AG09309 (cell line): Measurements from ENCODE around the gene FLVCR2.

Experiments
- DNase-seq: peaks from one replicate; pipeline ENCODE4 v3.0.0-alpha.2; 2010; ENCODE audit warnings: low read depth
- H3K4me3 ChIP-seq: 2 replicates; pipeline ENCODE4 v1.5.1; 2011; ENCODE audit warnings: mild to moderate bottlenecking, low read depth, low read length, moderate library complexity; ENCODE audit not compliant: control insufficient read depth
- TF ChIP-seq, protein P1 (sequence below): IDR thresholded peaks from 2 replicates; pipeline ENCODE4 v1.5.1; 2011; ENCODE audit warnings: mild to moderate bottlenecking, low read depth, low read length, inconsistent platforms; ENCODE audit not compliant: insufficient read depth, control insufficient read depth; ENCODE audit errors: missing control alignments

Gene FLVCR2

DNA sequence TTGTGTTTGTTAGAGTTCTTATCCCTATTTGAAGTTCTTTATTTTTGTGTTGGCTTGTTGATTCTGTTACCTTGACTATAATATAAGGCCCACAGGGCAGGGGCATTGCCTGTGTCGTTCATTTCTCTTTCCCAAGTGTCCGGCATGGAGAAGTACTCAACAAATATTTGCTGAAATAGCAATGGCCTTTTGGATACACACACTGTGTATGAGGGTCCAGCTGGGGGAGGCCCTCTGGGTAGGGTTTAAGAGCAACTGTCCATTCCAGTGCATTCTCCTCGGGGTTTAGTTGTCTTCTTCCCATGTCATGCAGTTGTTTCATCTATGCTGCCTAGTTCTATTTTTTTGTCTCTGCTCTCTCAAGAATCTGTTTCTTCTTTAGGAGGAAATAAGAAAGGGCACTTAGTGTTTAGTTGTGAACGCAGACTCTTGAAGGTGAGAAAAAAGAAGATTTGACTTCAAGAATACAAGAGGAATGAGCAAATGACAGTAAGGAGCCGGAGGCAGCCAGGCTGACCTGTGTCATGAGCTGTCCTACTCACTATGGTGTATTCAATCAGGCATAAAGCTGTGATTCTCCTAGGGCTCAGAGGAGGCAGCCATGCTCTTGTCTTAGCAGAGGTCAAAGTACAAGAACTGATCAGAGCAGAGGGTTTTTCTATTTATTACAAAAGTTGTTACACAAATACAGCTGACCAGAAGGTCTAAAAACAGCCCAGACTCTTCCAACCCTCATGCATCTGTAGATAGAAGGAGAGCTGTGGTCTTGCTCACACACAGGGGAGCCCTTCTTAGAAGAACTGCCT, 72.0 kb downstream of the FLVCR2 start:
- DNase-seq, result no peak
- no peak overlapping the region for H3K4me3 ChIP-seq
- TF ChIP-seq, protein P1, sequence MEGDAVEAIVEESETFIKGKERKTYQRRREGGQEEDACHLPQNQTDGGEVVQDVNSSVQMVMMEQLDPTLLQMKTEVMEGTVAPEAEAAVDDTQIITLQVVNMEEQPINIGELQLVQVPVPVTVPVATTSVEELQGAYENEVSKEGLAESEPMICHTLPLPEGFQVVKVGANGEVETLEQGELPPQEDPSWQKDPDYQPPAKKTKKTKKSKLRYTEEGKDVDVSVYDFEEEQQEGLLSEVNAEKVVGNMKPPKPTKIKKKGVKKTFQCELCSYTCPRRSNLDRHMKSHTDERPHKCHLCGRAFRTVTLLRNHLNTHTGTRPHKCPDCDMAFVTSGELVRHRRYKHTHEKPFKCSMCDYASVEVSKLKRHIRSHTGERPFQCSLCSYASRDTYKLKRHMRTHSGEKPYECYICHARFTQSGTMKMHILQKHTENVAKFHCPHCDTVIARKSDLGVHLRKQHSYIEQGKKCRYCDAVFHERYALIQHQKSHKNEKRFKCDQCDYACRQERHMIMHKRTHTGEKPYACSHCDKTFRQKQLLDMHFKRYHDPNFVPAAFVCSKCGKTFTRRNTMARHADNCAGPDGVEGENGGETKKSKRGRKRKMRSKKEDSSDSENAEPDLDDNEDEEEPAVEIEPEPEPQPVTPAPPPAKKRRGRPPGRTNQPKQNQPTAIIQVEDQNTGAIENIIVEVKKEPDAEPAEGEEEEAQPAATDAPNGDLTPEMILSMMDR, result no peak

DNA sequence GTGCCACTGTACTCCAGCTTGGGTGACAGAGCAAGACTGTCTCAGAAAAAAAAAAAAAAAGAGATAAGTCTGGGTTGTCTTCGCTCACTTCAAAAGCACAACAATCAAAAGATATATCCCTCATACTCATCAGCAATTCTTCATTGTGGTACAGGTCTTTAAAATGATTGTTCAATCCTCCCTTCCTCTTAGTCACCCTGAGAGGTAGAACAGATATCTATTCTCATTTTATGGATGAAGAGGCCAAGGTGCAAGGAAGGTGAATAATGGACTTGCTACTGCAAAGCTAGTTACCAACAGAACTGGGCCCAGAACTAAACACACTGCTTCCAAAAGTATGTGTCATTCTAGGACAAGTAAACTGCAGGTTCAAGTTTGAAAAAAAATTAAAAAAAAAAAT, 75.1 kb downstream of the FLVCR2 start:
- TF ChIP-seq, protein P1, result no peak
- no peak overlapping the region for H3K4me3 ChIP-seq
- DNase-seq, result no peak

DNA sequence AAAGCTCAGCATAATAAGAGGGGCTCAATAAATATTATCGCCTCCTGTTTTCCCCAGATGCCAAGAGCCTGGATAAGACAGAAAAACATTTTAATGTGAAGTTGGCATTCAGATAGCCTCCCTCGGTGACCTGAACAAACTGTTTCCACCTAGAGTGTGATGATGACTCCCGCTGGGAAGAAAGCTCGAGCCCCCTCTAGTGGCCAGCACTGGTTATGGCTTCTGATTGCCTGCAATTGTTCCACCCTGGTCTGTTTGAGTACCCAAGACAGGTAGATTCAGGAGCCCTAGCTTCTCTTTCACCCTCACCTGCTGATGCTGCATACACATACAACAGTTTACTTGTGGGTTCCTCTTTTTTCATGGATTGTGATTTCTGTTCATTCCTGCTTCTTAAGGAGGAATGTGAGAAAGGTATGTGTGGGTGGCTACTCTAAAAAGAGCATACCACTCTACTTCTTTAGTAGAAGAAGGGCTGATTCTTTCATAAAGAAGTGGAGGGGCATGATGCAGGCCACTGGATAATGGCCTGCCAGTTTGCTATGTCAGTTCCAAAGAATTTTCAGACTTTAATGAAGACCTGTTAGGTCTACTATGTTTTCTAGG, 75.8 kb downstream of the FLVCR2 start:
- TF ChIP-seq, protein P1, result peak; percentile 95
- DNase-seq, result no peak
- H3K4me3 ChIP-seq, result no peak overlapping the region

DNA sequence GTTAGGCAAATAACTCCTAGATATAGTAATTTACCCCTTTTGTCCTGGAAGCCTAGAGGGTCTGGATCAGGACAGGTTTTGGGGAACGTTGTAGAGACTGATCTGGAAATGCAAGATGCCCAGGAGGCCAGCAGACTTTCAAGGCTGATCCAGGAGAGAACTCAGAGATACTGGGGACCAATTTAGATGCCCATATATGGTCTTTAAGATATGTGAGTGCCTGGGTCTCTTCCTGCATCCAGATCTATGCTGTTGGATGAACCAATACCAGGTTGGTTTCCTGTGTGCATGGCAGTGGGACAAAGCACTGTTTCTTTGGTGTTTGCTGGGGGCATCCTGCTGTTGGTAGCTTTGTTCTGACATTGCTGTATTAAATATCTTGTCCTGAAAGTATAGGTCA, 76.8 kb downstream of the FLVCR2 start:
- DNase-seq, result no peak
- H3K4me3 ChIP-seq, result no peak overlapping the region
- TF ChIP-seq, protein P1, result no peak

DNA sequence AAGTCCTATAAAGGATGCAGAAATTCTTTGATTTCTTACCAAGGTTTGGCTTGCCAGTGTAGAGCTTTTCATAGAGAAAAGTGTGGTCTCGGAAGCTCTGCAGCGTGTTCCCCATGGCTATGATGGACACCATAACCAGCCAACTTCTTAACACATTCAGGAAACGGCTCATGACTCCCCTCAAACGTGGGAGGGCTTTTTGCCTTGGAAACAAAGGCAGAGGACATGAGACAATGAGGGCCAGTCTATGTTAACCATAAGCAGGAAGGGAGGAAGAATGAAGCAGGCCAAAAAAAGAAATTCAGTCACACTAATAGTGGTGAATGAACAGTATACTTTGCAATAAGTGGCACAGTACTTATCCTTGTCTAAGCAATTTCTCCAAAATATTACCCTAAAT, 78.9 kb downstream of the FLVCR2 start:
- no peak for DNase-seq
- H3K4me3 ChIP-seq, result no peak overlapping the region
- TF ChIP-seq, protein P1, result no peak

DNA sequence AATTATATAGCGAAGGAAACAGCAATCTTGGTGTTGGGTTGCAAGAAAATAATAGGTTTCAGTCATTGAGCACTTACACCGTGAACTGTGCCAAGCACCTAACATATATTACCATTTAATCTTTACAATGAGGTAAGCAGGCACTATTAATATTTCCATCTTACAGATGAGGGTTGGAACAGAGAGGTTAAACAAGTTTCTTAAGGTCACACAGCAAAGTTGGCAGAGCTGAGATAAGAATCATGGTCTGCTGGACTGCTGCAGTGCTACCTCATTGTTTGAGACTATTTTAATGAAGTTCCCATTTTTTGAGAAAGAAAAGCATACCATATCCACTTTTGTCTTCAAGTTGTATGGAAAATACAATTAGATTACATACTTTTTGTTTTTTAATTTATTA, 80.5 kb downstream of the FLVCR2 start:
- TF ChIP-seq, protein P1, result no peak
- H3K4me3 ChIP-seq, result no peak overlapping the region
- DNase-seq, result no peak

DNA sequence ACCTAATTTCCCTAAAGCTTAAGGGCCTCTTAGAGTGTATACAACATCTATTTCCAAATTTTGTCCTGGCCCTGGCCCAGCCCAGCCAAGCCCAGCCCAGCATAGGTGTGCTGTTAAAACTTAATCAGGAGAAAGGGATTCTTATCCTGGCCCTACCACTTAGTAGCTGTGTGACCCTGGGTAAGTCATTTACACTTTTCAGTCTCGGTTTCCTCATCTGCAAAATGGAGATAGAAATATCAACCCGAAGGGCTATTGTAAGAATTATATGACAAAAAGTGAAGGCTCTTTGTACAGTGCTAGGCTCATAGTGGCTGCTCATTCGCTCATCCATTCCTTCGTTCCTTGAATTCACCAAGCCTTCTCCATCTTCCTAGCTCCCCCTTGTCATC, 81.8 kb downstream of the FLVCR2 start:
- TF ChIP-seq, protein P1, result no peak
- DNase-seq, result no peak
- H3K4me3 ChIP-seq, result peak overlapping the region; percentile 96
